Hematopoietic multipotent progenitor cell treated with erythropoietin and hydrocortisone succinate and interleukin-3 and kit ligand, for 6 days (in vitro differentiated cells): ENCODE data around the gene KDM5A.

ENCODE experiments used
- DNase-seq: peaks from one replicate; pipeline ENCODE4 v3.0.0-alpha.2; 2015

KDM5A gene

GRCh38 chr12:271161-271560 is 118.0 kb downstream of the KDM5A start:
- no peak for DNase-seq

GRCh38 chr12:269191-269590 is 119.9 kb downstream of the KDM5A start:
- no peak for DNase-seq

GRCh38 chr12:268483-268840 is 120.7 kb downstream of the KDM5A start:
- DNase-seq = no peak

GRCh38 chr12:267581-268482 is 121.3 kb downstream of the KDM5A start:
- no peak for DNase-seq

- DNase-seq = no peak
These were observed 124.0 kb downstream of the KDM5A start for GRCh38 chr12:265096-265495.

- DNase-seq = peak; percentile 23
These were observed 124.9 kb downstream of the KDM5A start for GRCh38 chr12:264269-264668.

- no peak for DNase-seq
These were observed 125.5 kb downstream of the KDM5A start for GRCh38 chr12:263574-263973.

GRCh38 chr12:262817-263216 is 126.3 kb downstream of the KDM5A start, which contains the start of gene SLC6A13:
SLC6A13 (minus strand) TSS chr12:262836; CDS start chr12:260052, 2,784 bp downstream.
- DNase-seq = no peak

GRCh38 chr12:262113-262512 is 127.0 kb downstream of the KDM5A start:
- no peak for DNase-seq

GRCh38 chr12:257521-258321 is 131.4 kb downstream of the KDM5A start:
- DNase-seq = no peak

- DNase-seq = no peak
These were observed 132.2 kb downstream of the KDM5A start for GRCh38 chr12:256958-257357.

GRCh38 chr12:256225-256624 is 132.9 kb downstream of the KDM5A start:
- no peak for DNase-seq

GRCh38 chr12:254912-255311 is 134.2 kb downstream of the KDM5A start:
- no peak for DNase-seq

- no peak for DNase-seq
These were observed 135.1 kb downstream of the KDM5A start for GRCh38 chr12:254039-254438.

GRCh38 chr12:253116-253831 is 135.8 kb downstream of the KDM5A start:
- DNase-seq = no peak

- DNase-seq = no peak
These were observed 136.5 kb downstream of the KDM5A start for GRCh38 chr12:252636-253035.

- DNase-seq = no peak
These were observed 141.8 kb downstream of the KDM5A start for GRCh38 chr12:247271-247670.

GRCh38 chr12:243381-243780 is 145.7 kb downstream of the KDM5A start:
- DNase-seq = peak; percentile 25

GRCh38 chr12:242496-242895 is 146.6 kb downstream of the KDM5A start:
- DNase-seq = no peak

GRCh38 chr12:241266-241665 is 147.9 kb downstream of the KDM5A start:
- DNase-seq = no peak

GRCh38 chr12:240566-240965 is 148.6 kb downstream of the KDM5A start:
- DNase-seq = no peak

GRCh38 chr12:238736-239398 is 150.3 kb downstream of the KDM5A start:
- no peak for DNase-seq

- no peak for DNase-seq
These were observed 151.0 kb downstream of the KDM5A start for GRCh38 chr12:238116-238515.
